Fibroblast of skin of right biceps (primary cell): ENCODE data around the gene IRF4.

Experiments
- DNase-seq: peaks from one replicate; pipeline ENCODE4 v3.0.0-alpha.2; 2013

The IRF4 gene

GRCh38 chr6:445571-446417, 54.2 kb downstream of the IRF4 start:
- no peak for DNase-seq

GRCh38 chr6:446418-447366, 55.1 kb downstream of the IRF4 start:
- DNase-seq: no peak

GRCh38 chr6:447381-448165, 56.0 kb downstream of the IRF4 start:
- DNase-seq: no peak

- DNase-seq: no peak
Observed at GRCh38 chr6:448296-449056, 56.9 kb downstream of the IRF4 start.

GRCh38 chr6:449057-449430, 57.5 kb downstream of the IRF4 start:
- no peak for DNase-seq

- no peak for DNase-seq
Observed at GRCh38 chr6:449486-450419, 58.2 kb downstream of the IRF4 start.

GRCh38 chr6:451336-451735, 59.8 kb downstream of the IRF4 start:
- no peak for DNase-seq

GRCh38 chr6:451847-452246, 60.3 kb downstream of the IRF4 start:
- DNase-seq: no peak

GRCh38 chr6:452301-453067, 60.9 kb downstream of the IRF4 start:
- peak; percentile 22 for DNase-seq

GRCh38 chr6:453152-453551, 61.6 kb downstream of the IRF4 start:
- no peak for DNase-seq

- no peak for DNase-seq
Observed at GRCh38 chr6:454148-454991, 62.8 kb downstream of the IRF4 start.

- no peak for DNase-seq
Observed at GRCh38 chr6:455006-455585, 63.5 kb downstream of the IRF4 start.

- no peak for DNase-seq
Observed at GRCh38 chr6:455835-456234, 64.3 kb downstream of the IRF4 start.

- no peak for DNase-seq
Observed at GRCh38 chr6:456358-456867, 64.9 kb downstream of the IRF4 start.

GRCh38 chr6:456887-457286, 65.3 kb downstream of the IRF4 start:
- no peak for DNase-seq
